K562 (cell line): ENCODE measurements around the gene POMT1. TPM values are rescaled to one million over a fixed set of nuclear protein-coding genes. Genes with fewer than 3 reads are reported as not detected.
"Not testable (repeated sequence)": the region's sequence is repeated elsewhere in the genome, so short reads cannot be mapped to it uniquely, and the experiment has no call there.

Source experiments
- ATAC-seq: fragments of 200-7000 bp; cut with Tn5 transposase; 3 replicates; pipeline ENCODE4 v1.9.1; 2020; ENCODE audit warnings: moderate library complexity
- BruUV-seq: library from RNA; stranded (reverse); fragments of 400-500 nt; replicated peaks from 2 replicates; lab custom pipeline; 2021; lab: Mats Ljungman, UMichigan
- CTCF ChIA-PET: fragments of 300-600 bp; formaldehyde crosslinking; extraction: SDS; loops from one replicate; lab custom pipeline; 2021; ENCODE audit warnings: low intra/inter-chr PET ratio; lab: Yijun Ruan, JAX
- POLR2A ChIA-PET: fragments of 300-600, 350-650 bp; sonication (Branson Sonifier 250); formaldehyde crosslinking; extraction: SDS; loops from one replicate; lab custom pipeline; 2021; ENCODE audit warnings: antibody characterized with exemption, inconsistent platforms; lab: Yijun Ruan, JAX
- DNase-seq, 4 experiments: peaks; one replicate each; pipeline versions ENCODE4 v3.0.0 to v3.0.0-alpha.2; 2011 to 2018; ENCODE audit warnings: low spot score in 3 of 4, mixed read lengths in 3 of 4; ENCODE audit errors: extremely low read depth in 1 of 4
- FAIRE-seq: peaks from 2 replicates; lab custom pipeline; 2011; peaks lifted over from hg19 to GRCh38; lab: Jason Lieb, UNC
- H2AFZ ChIP-seq: 2 replicates; pipeline ENCODE4 v1.6.0; 2011; ENCODE audit warnings: low read depth, low read length, control low read depth, inconsistent platforms
- H3K27ac ChIP-seq: fragments of 200-600 bp; 3 replicates; pipeline ENCODE4 v1.8.0; 2011; ENCODE audit warnings: low read depth, mild to moderate bottlenecking, control low read depth, inconsistent platforms, low read length, moderate library complexity, mixed read lengths; ENCODE audit errors: extremely low read depth
- H3K27me3 ChIP-seq, 2 experiments: fragments of 300-600 bp in 1 of 2; 2 replicates in 1 of 2; 3 replicates in 1 of 2; pipeline versions ENCODE4 v1.6.0 to v1.8.0; 2011; ENCODE audit warnings: inconsistent platforms in 2 of 2, low read length in 2 of 2, mild to moderate bottlenecking in 1 of 2, mixed read lengths in 1 of 2, moderate library complexity in 1 of 2; ENCODE audit not compliant: control insufficient read depth in 2 of 2, insufficient read depth in 2 of 2
- H3K36me3 ChIP-seq: fragments of 300-600 bp; 3 replicates; pipeline ENCODE4 v1.8.0; 2011; ENCODE audit warnings: mild to moderate bottlenecking, low read length, inconsistent platforms; ENCODE audit not compliant: control insufficient read depth, insufficient read depth
- H3K4me1 ChIP-seq, 2 experiments: fragments of 200-600 bp in 1 of 2; replicated peaks in 1 of 2; 2 replicates in 1 of 2; 3 replicates in 1 of 2; pipeline versions ENCODE4 v1.5.1 to v1.8.0; 2011; ENCODE audit warnings: inconsistent platforms in 2 of 2, low read length in 2 of 2, mild to moderate bottlenecking in 1 of 2, mixed read lengths in 1 of 2, moderate library complexity in 1 of 2; ENCODE audit not compliant: control insufficient read depth in 2 of 2, insufficient read depth in 2 of 2
- H3K4me2 ChIP-seq: 2 replicates; pipeline ENCODE4 v1.6.1; 2011; ENCODE audit warnings: low read length, control low read depth, inconsistent platforms, mixed read lengths; ENCODE audit not compliant: insufficient read depth
- H3K4me3 ChIP-seq: fragments of 200-600 bp; sonication (generic), shearing (Covaris generic); 2 replicates; pipeline ENCODE4 v1.5.1; 2016; ENCODE audit warnings: control low read depth, inconsistent platforms
- H3K79me2 ChIP-seq: fragments of 200-600 bp; 3 replicates; pipeline ENCODE4 v1.8.0; 2011; ENCODE audit warnings: low read length, inconsistent platforms; ENCODE audit not compliant: control insufficient read depth, insufficient read depth
- H3K9ac ChIP-seq, 2 experiments: 2 replicates each; pipeline versions ENCODE4 v1.6.0 to v1.6.1; 2011; ENCODE audit warnings: low read depth in 2 of 2, low read length in 2 of 2, control low read depth in 1 of 2, inconsistent platforms in 1 of 2, mild to moderate bottlenecking in 1 of 2, mixed read lengths in 1 of 2; ENCODE audit not compliant: insufficient read depth in 1 of 2
- H3K9me1 ChIP-seq: one replicate; pipeline ENCODE4 v1.6.0; 2011; ENCODE audit warnings: inconsistent platforms, mild to moderate bottlenecking, low read length, moderate library complexity; ENCODE audit not compliant: control insufficient read depth, insufficient read depth
- H3K9me3 ChIP-seq: replicated peaks from 2 replicates; pipeline ENCODE4 v1.5.1; 2011; ENCODE audit warnings: low read depth, low read length, inconsistent platforms; ENCODE audit not compliant: control insufficient read depth, insufficient read depth
- H4K20me1 ChIP-seq: replicated peaks from 2 replicates; pipeline ENCODE4 v1.6.1; 2011; ENCODE audit warnings: low read length, inconsistent platforms, mixed read lengths; ENCODE audit not compliant: control insufficient read depth, insufficient read depth
- ELF1 ChIP-seq: fragments of 200-800 bp; sonication (Bioruptor generic); IDR thresholded peaks from 2 replicates; pipeline ENCODE4 v1.6.1; 2016; ENCODE audit warnings: missing genetic modification characterization, missing compliant biosample characterization
- ETV6 ChIP-seq, 3 experiments: fragments of 150-350 bp in 1 of 3; sonication (generic) in 1 of 3; formaldehyde crosslinking in 1 of 3; IDR thresholded peaks; 2 replicates each; pipeline versions ENCODE4 v1.6.1 to v1.8.0; 2014 to 2022; ENCODE audit warnings: borderline replicate concordance in 2 of 3, low read depth in 2 of 3, antibody characterized with exemption in 1 of 3, low read length in 1 of 3, mild to moderate bottlenecking in 1 of 3, missing genetic modification reagents in 1 of 3
- FOXK1 ChIP-seq: sonication (generic); formaldehyde crosslinking; IDR thresholded peaks from 2 replicates; pipeline ENCODE4 v1.8.0; 2022; ENCODE audit warnings: missing genetic modification reagents, mild to moderate bottlenecking, borderline replicate concordance
- FOXP4 ChIP-seq: sonication (generic); formaldehyde crosslinking; IDR thresholded peaks from 2 replicates; pipeline ENCODE4 v1.8.0; 2022; ENCODE audit warnings: mild to moderate bottlenecking, missing genetic modification reagents, borderline replicate concordance
- IRF2 ChIP-seq: sonication (generic); formaldehyde crosslinking; IDR thresholded peaks from 2 replicates; pipeline ENCODE4 v1.8.1; 2022; ENCODE audit warnings: mild to moderate bottlenecking, missing genetic modification reagents
- MAX ChIP-seq: sonication (generic); formaldehyde crosslinking; IDR thresholded peaks from 2 replicates; pipeline ENCODE4 v1.9.0; 2022; ENCODE audit warnings: mild to moderate bottlenecking, missing genetic modification reagents
- SPI1 ChIP-seq: IDR thresholded peaks from 2 replicates; pipeline ENCODE4 v1.6.1; 2011; ENCODE audit warnings: low read depth, low read length, control low read depth, borderline replicate concordance
- ZBTB33 ChIP-seq: sonication (generic); formaldehyde crosslinking; IDR thresholded peaks from 2 replicates; pipeline ENCODE4 v1.8.1; 2023; ENCODE audit warnings: mild to moderate bottlenecking, missing genetic modification reagents
- ZNF224 ChIP-seq: sonication (generic); formaldehyde crosslinking; IDR thresholded peaks from 2 replicates; pipeline ENCODE4 v1.8.0; 2022; ENCODE audit warnings: mild to moderate bottlenecking, missing genetic modification reagents
- ZNF232 ChIP-seq: sonication (generic); formaldehyde crosslinking; IDR thresholded peaks from 2 replicates; pipeline ENCODE4 v1.8.0; 2022; ENCODE audit warnings: mild to moderate bottlenecking, missing genetic modification reagents
- ZNF263 ChIP-seq: sonication (generic); formaldehyde crosslinking; IDR thresholded peaks from 2 replicates; pipeline ENCODE4 v1.8.0; 2022; ENCODE audit warnings: mild to moderate bottlenecking, missing genetic modification reagents, borderline replicate concordance
- ZNF431 ChIP-seq: sonication (generic); formaldehyde crosslinking; IDR thresholded peaks from 2 replicates; pipeline ENCODE4 v1.8.0; 2022; ENCODE audit warnings: mild to moderate bottlenecking, missing genetic modification reagents
- WGBS: fragments of 100-300 bp; shearing (Covaris generic); methylation state at CpG from one replicate; pipeline ENCODE4 v1.1.6; 2016; ENCODE audit warnings: low coverage, mixed read lengths; ENCODE audit not compliant: insufficient coverage; ENCODE audit errors: missing lambda C conversion rate; 5-methylcytosine and 5-hydroxymethylcytosine counted together
- in situ Hi-C: fragments of 300-500 bp; cut with MboI; formaldehyde crosslinking; loops from 4 replicates; pipeline ENCODE4 v1.15.0; 2018; ENCODE audit warnings: inconsistent platforms, mixed read lengths
- intact Hi-C: fragments of 100-400 bp; cut with micrococcal nuclease; formaldehyde crosslinking; loops from 2 replicates; pipeline ENCODE4 v1.14.2; 2022
- polyA plus RNA-seq, 8 experiments: library from polyadenylated mRNA; depleted of rRNA in 4 of 8; stranded (reverse) in 5 of 8; unstranded in 3 of 8; fragments of >200 nt; fragmentation: Nextera tagmentation in 2 of 8; fragmentation: Illumina TruSeq in 1 of 8; extraction: Ambion mirVana in 2 of 8; extraction: Trizol in 1 of 8; gene quantifications; 2 replicates each; pipeline versions ENCODE4 v1.2.1 to v1.2.3, GENCODE V29; 2011 to 2014; ENCODE audit warnings: inconsistent platforms in 1 of 8, missing spikeins in 1 of 8
- total RNA-seq, 7 experiments: library from RNA; depleted of rRNA in 6 of 7; stranded (reverse); fragments of >200 nt in 6 of 7; fragmentation: Illumina TruSeq in 2 of 7; extraction: Trizol in 2 of 7; gene quantifications; 2 replicates each; pipeline versions ENCODE4 v1.2.1 to v1.2.3, GENCODE V29; 2011 to 2021; ENCODE audit warnings: low replicate concordance in 1 of 7

POMT1 gene
- total and polyA plus RNA-seq, 9 of the 15 experiments (the other 6 are each of a cell fraction or from before 2014, with no cell fraction given): 1.8 to 23.5 (median 14.6) TPM

- H3K36me3 ChIP-seq: peaks cover 78% of the 10 kb centered on the region; the same call in 2 of the 3 replicates
- CTCF ChIA-PET, H3K27ac ChIP-seq, H3K79me2 ChIP-seq, ATAC-seq, H3K27me3 ChIP-seq, H3K4me1 ChIP-seq, POLR2A ChIA-PET, H3K4me2 ChIP-seq, H2AFZ ChIP-seq, DNase-seq, H3K9me1 ChIP-seq, BruUV-seq, H3K9me3 ChIP-seq, H4K20me1 ChIP-seq, intact Hi-C loops, H3K4me3 ChIP-seq, H3K9ac ChIP-seq: not testable (repeated sequence)
- 85% methylated on average over 12 of the region's 12 CpGs for WGBS
- TF ChIP-seq ZNF232 (0 out of 2 replicates have a peak, but pooled peaks have one; percentile 37), SPI1 (peak; percentile 1; the same call in 1 of the 2 replicates), ETV6 (IDR thresholded peaks at IDR 0.05; ENCODE audit: borderline replicate concordance in 1 of 2, low read depth in 2 of 2, low read length in 1 of 2) (peak; percentile 86 to 98; a peak in 3 of 4 replicates), ETV6 (CRISPR knock-in tag; IDR thresholded peaks at IDR 0.05; ENCODE audit: borderline replicate concordance) (peak; percentile 99), FOXK1 (CRISPR knock-in tag) (peak; percentile 78; the same call in 1 of the 2 replicates), ZNF263 (peak; percentile 99; the same call in 1 of the 2 replicates), ELF1 (tag) (peak; percentile 49; the same call in 1 of the 2 replicates), ZNF224 (CRISPR knock-in tag) (peak; percentile 65; the same call in 1 of the 2 replicates), ZNF431 (CRISPR knock-in tag) (peak; percentile 64; the same call in 1 of the 2 replicates), FOXP4 (CRISPR knock-in tag) (0 out of 2 replicates have a peak, but pooled peaks have one; percentile 62), MAX (CRISPR knock-in tag) (peak; percentile 24; the same call in 1 of the 2 replicates), ZBTB33 (CRISPR knock-in tag) (0 out of 2 replicates have a peak, but pooled peaks have one; percentile 26), IRF2 (CRISPR knock-in tag) (peak; percentile 26; the same call in 1 of the 2 replicates)
- in situ Hi-C loops: loop anchor here (10.0 kb wide), 1 partner anchor 229 kb away; the partner anchor contains the start of gene RAPGEF1
- FAIRE-seq: peak; percentile 70
These were observed 12.9 kb downstream of the POMT1 start for GRCh38 chr9:131515559-131516031.
